HepG2 (cell line): ENCODE measurements around the gene CPVL. TPM values are rescaled to one million over a fixed set of nuclear protein-coding genes. Genes with fewer than 3 reads are reported as not detected.
A peak's percentile ranks its signal among the peaks of the same experiment; 100 is the strongest.

ENCODE experiments used
- ADNP ChIP-seq: sonication (generic); formaldehyde crosslinking; IDR thresholded peaks from 2 replicates; pipeline ENCODE4 v1.4.0; 2020; ENCODE audit warnings: missing genetic modification reagents
- CBX1 ChIP-seq: IDR thresholded peaks from one replicate; pipeline ENCODE4 v1.6.1; 2016; ENCODE audit warnings: antibody characterized with exemption, low read depth
- ESRRA ChIP-seq: sonication (generic); formaldehyde crosslinking; IDR thresholded peaks from 2 replicates; pipeline ENCODE4 v1.5.1; 2020; ENCODE audit warnings: mild to moderate bottlenecking, low read depth, missing genetic modification reagents
- HOXA5 ChIP-seq: sonication (generic); formaldehyde crosslinking; IDR thresholded peaks from 2 replicates; pipeline ENCODE4 v1.4.0; 2020; ENCODE audit warnings: missing genetic modification reagents
- KLF16 ChIP-seq, 2 experiments: sonication (generic) in 1 of 2; formaldehyde crosslinking in 1 of 2; IDR thresholded peaks; 2 replicates each; pipeline versions ENCODE4 v1.6.1 to v1.8.0; 2016 to 2023; ENCODE audit warnings: missing genetic modification reagents in 2 of 2, missing compliant biosample characterization in 1 of 2
- KMT2A ChIP-seq: sonication (generic); formaldehyde crosslinking; IDR thresholded peaks from 2 replicates; pipeline ENCODE4 v1.4.0; 2020; ENCODE audit warnings: missing genetic modification reagents
- MLLT10 ChIP-seq: sonication (generic); formaldehyde crosslinking; IDR thresholded peaks from 2 replicates; pipeline ENCODE4 v1.4.0; 2020; ENCODE audit warnings: missing genetic modification reagents
- NR2F1 ChIP-seq, 2 experiments: fragments of 450-650 bp in 1 of 2; formaldehyde crosslinking in 1 of 2; IDR thresholded peaks; 2 replicates each; pipeline versions ENCODE4 v1.5.0 to v1.6.1; 2016 to 2020; ENCODE audit warnings: mild to moderate bottlenecking in 1 of 2, missing compliant biosample characterization in 1 of 2, missing genetic modification reagents in 1 of 2, moderate library complexity in 1 of 2
- PHF8 ChIP-seq: sonication (generic); formaldehyde crosslinking; IDR thresholded peaks from 2 replicates; pipeline ENCODE4 v1.5.0; 2020; ENCODE audit warnings: missing genetic modification reagents
- RBFOX2 ChIP-seq: fragments of 200-400 bp; formaldehyde crosslinking; IDR thresholded peaks from 2 replicates; pipeline ENCODE4 v1.6.1; 2017; ENCODE audit warnings: low read depth, mild to moderate bottlenecking, low read length
- TGIF2 ChIP-seq: IDR thresholded peaks from 2 replicates; pipeline ENCODE4 v1.6.1; 2016; ENCODE audit warnings: control low read depth, missing compliant biosample characterization
- ZNF230 ChIP-seq: sonication (generic); formaldehyde crosslinking; IDR thresholded peaks from 2 replicates; pipeline ENCODE4 v1.4.0; 2020; ENCODE audit warnings: mild to moderate bottlenecking, missing genetic modification reagents
- ZNF234 ChIP-seq: sonication (generic); formaldehyde crosslinking; conservative IDR thresholded peaks from 2 replicates; pipeline ENCODE4 v1.5.1; 2020; ENCODE audit warnings: mild to moderate bottlenecking, missing genetic modification reagents
- ZNF274 ChIP-seq: sonication (generic); formaldehyde crosslinking; IDR thresholded peaks from 2 replicates; pipeline ENCODE4 v1.5.1; 2020; ENCODE audit warnings: mild to moderate bottlenecking, missing genetic modification reagents
- ZNF598 ChIP-seq: sonication (generic); formaldehyde crosslinking; IDR thresholded peaks from 2 replicates; pipeline ENCODE4 v1.5.1; 2020; ENCODE audit warnings: mild to moderate bottlenecking, missing genetic modification reagents, borderline replicate concordance
- ZSCAN31 ChIP-seq: sonication (generic); formaldehyde crosslinking; IDR thresholded peaks from 2 replicates; pipeline ENCODE4 v1.5.0; 2020; ENCODE audit warnings: low read depth, mild to moderate bottlenecking, missing genetic modification reagents
- ZZZ3 ChIP-seq: sonication (generic); formaldehyde crosslinking; IDR thresholded peaks from 2 replicates; pipeline ENCODE4 v1.4.0; 2020; ENCODE audit warnings: missing genetic modification reagents, mild to moderate bottlenecking, borderline replicate concordance
- polyA plus RNA-seq, 8 experiments: library from polyadenylated mRNA; depleted of rRNA in 3 of 8; stranded (reverse) in 7 of 8; unstranded in 1 of 8; fragments of >200 nt; fragmentation: Illumina TruSeq in 4 of 8; extraction: Trizol in 4 of 8; gene quantifications; 2 replicates each; pipeline versions ENCODE4 v1.2.1 to v1.2.3, GENCODE V29; 2011 to 2016; ENCODE audit warnings: low read depth in 4 of 8, missing spikeins in 1 of 8, mixed read lengths in 1 of 8; ENCODE audit not compliant: insufficient read depth in 1 of 8
- total RNA-seq, 5 experiments: library from RNA; depleted of rRNA; stranded (reverse); fragments of >200 nt; fragmentation: Illumina TruSeq; extraction: Trizol; gene quantifications; 2 replicates each; pipeline ENCODE4 v1.2.3, GENCODE V29; 2016; ENCODE audit warnings: low read depth in 1 of 5
- TF ChIP-seq, protein P1 (sequence below): sonication (generic); formaldehyde crosslinking; IDR thresholded peaks from 2 replicates; pipeline ENCODE4 v1.5.0; 2020; ENCODE audit warnings: mild to moderate bottlenecking, missing genetic modification reagents
- TF ChIP-seq, protein P2 (sequence below): sonication (generic); formaldehyde crosslinking; IDR thresholded peaks from 2 replicates; pipeline ENCODE4 v1.5.0; 2020; ENCODE audit warnings: missing genetic modification reagents
- TF ChIP-seq, protein P3 (sequence below): sonication (generic); formaldehyde crosslinking; IDR thresholded peaks from 2 replicates; pipeline ENCODE4 v1.4.0; 2020; ENCODE audit warnings: missing genetic modification reagents, borderline replicate concordance
- TF ChIP-seq, protein P4 (sequence below): conservative IDR thresholded peaks from 2 replicates; pipeline ENCODE4 v1.6.1; 2018; ENCODE audit warnings: missing genetic modification reagents

CPVL gene
- total and polyA plus RNA-seq, 2 of the 13 experiments (the other 11 are each of a cell fraction or from before 2014, with no cell fraction given), result 59.2 to 294 TPM

DNA sequence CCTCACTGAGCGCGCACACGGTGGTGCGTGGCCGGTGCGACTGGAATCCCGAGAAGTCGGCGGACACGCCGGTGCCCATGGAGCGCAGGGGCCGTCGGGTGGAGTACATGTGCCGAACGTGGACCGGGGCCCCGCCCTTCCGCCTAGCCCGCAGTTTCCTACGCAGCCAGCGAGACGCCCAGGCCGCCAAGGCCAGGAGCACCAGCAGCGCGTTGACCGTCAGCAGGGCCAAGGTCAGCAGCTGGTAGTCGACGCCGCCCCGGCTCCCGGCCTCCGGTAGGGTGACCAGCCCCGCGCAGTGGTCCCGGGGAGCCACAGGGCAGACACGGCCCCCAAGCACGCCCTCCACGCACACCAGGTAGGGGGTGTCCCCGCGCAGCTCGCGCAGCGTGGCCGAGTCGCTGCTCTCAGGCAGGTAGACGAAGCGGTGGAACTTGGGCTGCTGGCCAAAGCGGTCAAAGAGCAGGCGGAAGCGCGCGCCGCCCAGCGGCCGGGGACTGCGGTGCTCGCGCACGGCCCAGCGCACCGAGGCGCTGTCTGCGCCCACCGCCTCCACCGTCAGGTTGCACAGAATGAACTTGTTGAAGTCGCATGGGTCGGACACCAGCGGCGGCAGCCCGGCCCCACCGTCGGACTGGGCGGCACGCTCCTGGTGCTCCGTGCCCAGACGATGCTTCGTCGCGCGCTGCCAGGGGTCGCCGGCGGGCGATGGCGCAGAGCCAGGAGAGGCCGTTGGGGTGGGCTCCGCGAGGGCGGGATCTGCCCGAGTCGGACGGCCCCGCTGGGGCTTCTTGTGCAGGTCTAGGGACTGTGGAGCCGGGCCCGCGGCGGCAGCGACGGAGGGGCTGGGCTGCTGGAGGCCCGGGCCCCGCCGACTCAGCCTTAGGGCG lies 190.4 kb downstream of the CPVL start (continued):
- TF ChIP-seq PHF8 (CRISPR knock-in tag) (peak; percentile 83), CBX1 (no peak), MLLT10 (no peak), HOXA5 (CRISPR knock-in tag) (peak; percentile 74), KMT2A (peak; percentile 56), ADNP (CRISPR knock-in tag) (peak; percentile 84; the same call in 1 of the 2 replicates), KLF16 (CRISPR knock-in tag; IDR thresholded peaks at IDR 0.05) (peak; percentile 60 to 84; a peak in 3 of 4 replicates), ZZZ3 (peak; percentile 82; the same call in 1 of the 2 replicates), RBFOX2 (peak; percentile 90), TGIF2 (no peak; the same call in 1 of the 2 replicates), ZNF274 (peak; percentile 95), ZNF234 (CRISPR knock-in tag) (peak; percentile 65; the same call in 1 of the 2 replicates), ESRRA (CRISPR knock-in tag) (peak; percentile 97), ZNF230 (CRISPR knock-in tag) (peak; percentile 91), ZNF598 (CRISPR knock-in tag) (peak; percentile 94), ZSCAN31 (CRISPR knock-in tag) (peak; percentile 97), NR2F1 (CRISPR knock-in tag; IDR thresholded peaks at IDR 0.05) (peak; percentile 61 to 87; a peak in 3 of 4 replicates)
- TF ChIP-seq, protein P1, sequence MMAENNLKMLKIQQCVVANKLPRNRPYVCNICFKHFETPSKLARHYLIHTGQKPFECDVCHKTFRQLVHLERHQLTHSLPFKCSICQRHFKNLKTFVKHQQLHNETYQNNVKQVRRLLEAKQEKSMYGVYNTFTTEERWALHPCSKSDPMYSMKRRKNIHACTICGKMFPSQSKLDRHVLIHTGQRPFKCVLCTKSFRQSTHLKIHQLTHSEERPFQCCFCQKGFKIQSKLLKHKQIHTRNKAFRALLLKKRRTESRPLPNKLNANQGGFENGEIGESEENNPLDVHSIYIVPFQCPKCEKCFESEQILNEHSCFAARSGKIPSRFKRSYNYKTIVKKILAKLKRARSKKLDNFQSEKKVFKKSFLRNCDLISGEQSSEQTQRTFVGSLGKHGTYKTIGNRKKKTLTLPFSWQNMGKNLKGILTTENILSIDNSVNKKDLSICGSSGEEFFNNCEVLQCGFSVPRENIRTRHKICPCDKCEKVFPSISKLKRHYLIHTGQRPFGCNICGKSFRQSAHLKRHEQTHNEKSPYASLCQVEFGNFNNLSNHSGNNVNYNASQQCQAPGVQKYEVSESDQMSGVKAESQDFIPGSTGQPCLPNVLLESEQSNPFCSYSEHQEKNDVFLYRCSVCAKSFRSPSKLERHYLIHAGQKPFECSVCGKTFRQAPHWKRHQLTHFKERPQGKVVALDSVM (CRISPR knock-in tag), result peak; percentile 43; the same call in 1 of the 2 replicates
- TF ChIP-seq, protein P2, sequence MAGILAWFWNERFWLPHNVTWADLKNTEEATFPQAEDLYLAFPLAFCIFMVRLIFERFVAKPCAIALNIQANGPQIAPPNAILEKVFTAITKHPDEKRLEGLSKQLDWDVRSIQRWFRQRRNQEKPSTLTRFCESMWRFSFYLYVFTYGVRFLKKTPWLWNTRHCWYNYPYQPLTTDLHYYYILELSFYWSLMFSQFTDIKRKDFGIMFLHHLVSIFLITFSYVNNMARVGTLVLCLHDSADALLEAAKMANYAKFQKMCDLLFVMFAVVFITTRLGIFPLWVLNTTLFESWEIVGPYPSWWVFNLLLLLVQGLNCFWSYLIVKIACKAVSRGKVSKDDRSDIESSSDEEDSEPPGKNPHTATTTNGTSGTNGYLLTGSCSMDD, result no peak
- TF ChIP-seq, protein P3, sequence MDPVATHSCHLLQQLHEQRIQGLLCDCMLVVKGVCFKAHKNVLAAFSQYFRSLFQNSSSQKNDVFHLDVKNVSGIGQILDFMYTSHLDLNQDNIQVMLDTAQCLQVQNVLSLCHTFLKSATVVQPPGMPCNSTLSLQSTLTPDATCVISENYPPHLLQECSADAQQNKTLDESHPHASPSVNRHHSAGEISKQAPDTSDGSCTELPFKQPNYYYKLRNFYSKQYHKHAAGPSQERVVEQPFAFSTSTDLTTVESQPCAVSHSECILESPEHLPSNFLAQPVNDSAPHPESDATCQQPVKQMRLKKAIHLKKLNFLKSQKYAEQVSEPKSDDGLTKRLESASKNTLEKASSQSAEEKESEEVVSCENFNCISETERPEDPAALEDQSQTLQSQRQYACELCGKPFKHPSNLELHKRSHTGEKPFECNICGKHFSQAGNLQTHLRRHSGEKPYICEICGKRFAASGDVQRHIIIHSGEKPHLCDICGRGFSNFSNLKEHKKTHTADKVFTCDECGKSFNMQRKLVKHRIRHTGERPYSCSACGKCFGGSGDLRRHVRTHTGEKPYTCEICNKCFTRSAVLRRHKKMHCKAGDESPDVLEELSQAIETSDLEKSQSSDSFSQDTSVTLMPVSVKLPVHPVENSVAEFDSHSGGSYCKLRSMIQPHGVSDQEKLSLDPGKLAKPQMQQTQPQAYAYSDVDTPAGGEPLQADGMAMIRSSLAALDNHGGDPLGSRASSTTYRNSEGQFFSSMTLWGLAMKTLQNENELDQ (CRISPR knock-in tag), result 0 out of 2 replicates have a peak, but pooled peaks have one; percentile 9
- TF ChIP-seq, protein P4, sequence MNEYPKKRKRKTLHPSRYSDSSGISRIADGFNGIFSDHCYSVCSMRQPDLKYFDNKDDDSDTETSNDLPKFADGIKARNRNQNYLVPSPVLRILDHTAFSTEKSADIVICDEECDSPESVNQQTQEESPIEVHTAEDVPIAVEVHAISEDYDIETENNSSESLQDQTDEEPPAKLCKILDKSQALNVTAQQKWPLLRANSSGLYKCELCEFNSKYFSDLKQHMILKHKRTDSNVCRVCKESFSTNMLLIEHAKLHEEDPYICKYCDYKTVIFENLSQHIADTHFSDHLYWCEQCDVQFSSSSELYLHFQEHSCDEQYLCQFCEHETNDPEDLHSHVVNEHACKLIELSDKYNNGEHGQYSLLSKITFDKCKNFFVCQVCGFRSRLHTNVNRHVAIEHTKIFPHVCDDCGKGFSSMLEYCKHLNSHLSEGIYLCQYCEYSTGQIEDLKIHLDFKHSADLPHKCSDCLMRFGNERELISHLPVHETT (CRISPR knock-in tag), result peak; percentile 55; the same call in 1 of the 2 replicates
